ENCODE results near the gene FGFBP1. TPM values are rescaled to one million over a fixed set of nuclear protein-coding genes. Genes with fewer than 3 reads are reported as not detected.

Gene FGFBP1
- total and polyA plus RNA-seq, 2 of the 4 experiments (the other 2 are of a cell fraction): under 0.01 TPM; not detected in 1

DNA sequence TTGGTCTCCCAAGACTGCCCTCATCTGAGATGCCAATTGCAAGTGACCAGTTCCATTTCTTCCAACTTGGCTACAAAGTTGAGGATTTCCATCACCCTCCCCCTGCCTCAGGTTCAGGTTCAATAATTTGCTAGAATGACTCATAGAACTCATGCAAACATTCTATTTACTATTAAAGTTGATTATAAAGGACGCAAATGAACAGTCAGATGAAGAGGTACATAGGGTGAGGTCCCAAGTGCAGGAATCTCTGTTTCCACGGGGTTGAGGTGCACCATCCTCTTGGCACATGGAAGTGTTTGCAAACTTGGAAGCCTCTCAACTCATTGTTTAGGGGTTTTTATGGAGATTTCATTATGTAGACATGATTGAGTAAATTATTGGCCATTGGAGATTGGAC is 41.0 kb downstream of the FGFBP1 start:
- dilution Hi-C loops (cut with HindIII; ENCODE audit: low sequenced_read_pairs, unreplicated experiment) (no loop called here), in situ Hi-C loops (cut with MboI; ENCODE audit: low sequenced_read_pairs) (no loop called here), intact Hi-C loops (cut with micrococcal nuclease) (no loop called here)
- H4K5ac ChIP-seq (ENCODE audit: low read depth, low read length): no peak overlapping the region
- ChIA-PET POLR2A (ENCODE audit: unreplicated experiment) (no interaction called here), CTCF (no interaction called here)
- H3K4me2 ChIP-seq (ENCODE audit: low read depth, low read length): no peak overlapping the region
- no peak overlapping the region for H3K23ac ChIP-seq (ENCODE audit: low read depth, low read length)
- no peak overlapping the region for H3K27ac ChIP-seq (ENCODE audit: insufficient read depth, low read length)
- H3K36me3 ChIP-seq (ENCODE audit: control insufficient read depth, insufficient read depth, low read length): no peaks in the 10 kb centered on the region
- H3K4me3 ChIP-seq (ENCODE audit: insufficient read depth, low read depth, low read length): no peak overlapping the region
- H3K18ac ChIP-seq (ENCODE audit: low read depth, low read length): no peak overlapping the region
- H2BK5ac ChIP-seq (ENCODE audit: low read depth, low read length, poor library complexity, severe bottlenecking): no peak overlapping the region
- peaks cover 3% of the 10 kb centered on the region; the same call in 1 of the 2 replicates for H3K9me1 ChIP-seq (ENCODE audit: insufficient read depth, low read length)
- H3K4me1 ChIP-seq (ENCODE audit: control insufficient read depth, insufficient read depth, low read length): peaks cover 5% of the 10 kb centered on the region; the same call in 1 of the 2 replicates
- H3K9me3 ChIP-seq (ENCODE audit: control insufficient read depth, insufficient read depth, low read length): peaks cover 2% of the 10 kb centered on the region; the same call in 1 of the 2 replicates
- no peaks in the 10 kb centered on the region for H4K20me1 ChIP-seq (ENCODE audit: insufficient read depth, low read length)
- H2BK20ac ChIP-seq (ENCODE audit: low read depth, low read length): no peak overlapping the region
- no peak overlapping the region for H3K14ac ChIP-seq (replicated peaks; ENCODE audit: low read depth, low read length)
- H2AFZ ChIP-seq (replicated peaks; ENCODE audit: low read length, poor library complexity): no peak overlapping the region
- WGBS, 2 experiments (ENCODE audit: extremely low coverage in 2 of 2, insufficient read length in 1 of 2): no CpG with 5 or more reads among the region's 2 CpGs
- no peak overlapping the region for H3K9ac ChIP-seq (ENCODE audit: low read depth, low read length)
- no peak overlapping the region for H3K4ac ChIP-seq (ENCODE audit: low read depth, low read length)
- no peak overlapping the region for H4K8ac ChIP-seq (ENCODE audit: low read depth in 2 of 2, low read length in 2 of 2)
- H3K79me1 ChIP-seq (ENCODE audit: low read depth in 1 of 2, low read length in 2 of 2): no peaks in the 10 kb centered on the region
- BruUV-seq (replicated peaks): no TSS peak
- no peak overlapping the region for H4K91ac ChIP-seq (ENCODE audit: insufficient read depth, low read depth, low read length)
- H2BK120ac ChIP-seq (ENCODE audit: low read depth, low read length): no peak overlapping the region
- no peak overlapping the region for H2BK15ac ChIP-seq (ENCODE audit: low read depth, low read length)
- H3K27me3 ChIP-seq (ENCODE audit: control insufficient read depth, insufficient read depth, low read length): peaks cover 50% of the 10 kb centered on the region
- no peak overlapping the region for H2AK9ac ChIP-seq (replicated peaks; ENCODE audit: low read depth, low read length, poor library complexity)
- ATAC-seq (ENCODE audit: low read depth) (no peak), DNase-seq (no peak)
- TF ChIP-seq NFE2L2 (IDR thresholded peaks at IDR 0.05; ENCODE audit: low read depth, low read length) (no peak), MAFK (IDR thresholded peaks at IDR 0.05; ENCODE audit: low read depth, low read length) (no peak), POLR2A (IDR thresholded peaks at IDR 0.05; ENCODE audit: low read depth, low read length) (no peak), CHD1 (IDR thresholded peaks at IDR 0.05; ENCODE audit: low read depth, low read length) (no peak), CEBPB (IDR thresholded peaks at IDR 0.05; ENCODE audit: low read depth, low read length) (no peak), USF2 (IDR thresholded peaks at IDR 0.05; ENCODE audit: low read depth, low read length) (no peak), RAD21 (IDR thresholded peaks at IDR 0.05; ENCODE audit: low read length) (no peak)
- TF ChIP-seq, protein P1, sequence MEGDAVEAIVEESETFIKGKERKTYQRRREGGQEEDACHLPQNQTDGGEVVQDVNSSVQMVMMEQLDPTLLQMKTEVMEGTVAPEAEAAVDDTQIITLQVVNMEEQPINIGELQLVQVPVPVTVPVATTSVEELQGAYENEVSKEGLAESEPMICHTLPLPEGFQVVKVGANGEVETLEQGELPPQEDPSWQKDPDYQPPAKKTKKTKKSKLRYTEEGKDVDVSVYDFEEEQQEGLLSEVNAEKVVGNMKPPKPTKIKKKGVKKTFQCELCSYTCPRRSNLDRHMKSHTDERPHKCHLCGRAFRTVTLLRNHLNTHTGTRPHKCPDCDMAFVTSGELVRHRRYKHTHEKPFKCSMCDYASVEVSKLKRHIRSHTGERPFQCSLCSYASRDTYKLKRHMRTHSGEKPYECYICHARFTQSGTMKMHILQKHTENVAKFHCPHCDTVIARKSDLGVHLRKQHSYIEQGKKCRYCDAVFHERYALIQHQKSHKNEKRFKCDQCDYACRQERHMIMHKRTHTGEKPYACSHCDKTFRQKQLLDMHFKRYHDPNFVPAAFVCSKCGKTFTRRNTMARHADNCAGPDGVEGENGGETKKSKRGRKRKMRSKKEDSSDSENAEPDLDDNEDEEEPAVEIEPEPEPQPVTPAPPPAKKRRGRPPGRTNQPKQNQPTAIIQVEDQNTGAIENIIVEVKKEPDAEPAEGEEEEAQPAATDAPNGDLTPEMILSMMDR (conservative IDR thresholded peaks at IDR 0.05; ENCODE audit: low read depth, low read length): no peak
- TF ChIP-seq, protein P2, sequence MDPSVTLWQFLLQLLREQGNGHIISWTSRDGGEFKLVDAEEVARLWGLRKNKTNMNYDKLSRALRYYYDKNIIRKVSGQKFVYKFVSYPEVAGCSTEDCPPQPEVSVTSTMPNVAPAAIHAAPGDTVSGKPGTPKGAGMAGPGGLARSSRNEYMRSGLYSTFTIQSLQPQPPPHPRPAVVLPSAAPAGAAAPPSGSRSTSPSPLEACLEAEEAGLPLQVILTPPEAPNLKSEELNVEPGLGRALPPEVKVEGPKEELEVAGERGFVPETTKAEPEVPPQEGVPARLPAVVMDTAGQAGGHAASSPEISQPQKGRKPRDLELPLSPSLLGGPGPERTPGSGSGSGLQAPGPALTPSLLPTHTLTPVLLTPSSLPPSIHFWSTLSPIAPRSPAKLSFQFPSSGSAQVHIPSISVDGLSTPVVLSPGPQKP (IDR thresholded peaks at IDR 0.05; ENCODE audit: borderline replicate concordance, low read depth, low read length): no peak
- no peak overlapping the region for H2AK5ac ChIP-seq (ENCODE audit: low read depth, low read length)
- H3K56ac ChIP-seq (ENCODE audit: extremely low read depth, insufficient read depth, low read length): no peak overlapping the region

All from IMR-90 (cell line).